Measurements from ENCODE around the gene TEX261.

The TEX261 gene

GRCh38 chr2:70960833-70961647 lies 33.6 kb downstream of the TEX261 start:
- DNase-seq (ENCODE audit: low read depth, low spot score), result no peak
- no peak overlapping the region for H3K27ac ChIP-seq

- H3K27ac ChIP-seq, result no peak overlapping the region
- DNase-seq (ENCODE audit: low read depth, low spot score), result no peak
Measured at GRCh38 chr2:70959851-70960832, 34.5 kb downstream of the TEX261 start.

DNA sequence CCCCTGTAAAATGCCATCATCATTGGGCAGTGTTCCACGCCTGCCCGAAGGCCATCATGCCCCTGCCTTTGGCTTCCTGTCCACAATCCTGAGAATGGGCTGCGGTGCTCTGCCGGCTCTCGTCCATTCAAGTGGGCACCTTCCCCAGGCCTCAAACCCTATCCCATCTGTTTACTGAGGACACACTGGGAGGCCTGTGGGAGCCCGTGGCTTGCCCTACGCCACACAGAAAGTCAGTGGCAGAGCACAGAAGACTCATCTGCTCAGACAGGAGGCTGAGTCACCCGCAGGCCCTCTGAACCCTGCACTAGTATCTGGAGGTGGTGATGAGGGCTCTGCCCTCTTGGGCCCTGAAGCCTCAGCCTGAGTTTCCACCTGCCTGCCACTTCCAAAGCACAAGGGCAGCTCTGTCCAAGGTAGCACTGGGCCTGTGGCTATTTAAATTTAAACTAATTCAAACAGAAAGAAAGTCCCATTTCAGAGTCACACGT lies 35.4 kb downstream of the TEX261 start:
- no peak for DNase-seq (ENCODE audit: low read depth, low spot score)
- no peak overlapping the region for H3K27ac ChIP-seq

GRCh38 chr2:70958759-70959158 lies 35.9 kb downstream of the TEX261 start:
- DNase-seq (ENCODE audit: low read depth, low spot score), result no peak
- H3K27ac ChIP-seq, result no peak overlapping the region

GRCh38 chr2:70957798-70958197 lies 36.9 kb downstream of the TEX261 start:
- DNase-seq (ENCODE audit: low read depth, low spot score), result no peak
- no peak overlapping the region for H3K27ac ChIP-seq

- H3K27ac ChIP-seq, result no peak overlapping the region
Measured at GRCh38 chr2:70956141-70956540, 38.5 kb downstream of the TEX261 start.

GRCh38 chr2:70954886-70955285 lies 39.8 kb downstream of the TEX261 start:
- no peak for DNase-seq (ENCODE audit: low read depth, low spot score)
- H3K27ac ChIP-seq, result no peak overlapping the region

More at GRCh38 chr2:70956141-70956540, 38.5 kb downstream of the TEX261 start:
- DNase-seq (ENCODE audit: low read depth, low spot score), result no peak

GRCh38 chr2:70949086-70949485 lies 45.6 kb downstream of the TEX261 start:
- no peak for DNase-seq (ENCODE audit: low read depth, low spot score)
- H3K27ac ChIP-seq, result no peak overlapping the region

GRCh38 chr2:70948337-70949003 lies 46.2 kb downstream of the TEX261 start:
- DNase-seq (ENCODE audit: low read depth, low spot score), result no peak
- H3K27ac ChIP-seq, result no peak overlapping the region

DNA sequence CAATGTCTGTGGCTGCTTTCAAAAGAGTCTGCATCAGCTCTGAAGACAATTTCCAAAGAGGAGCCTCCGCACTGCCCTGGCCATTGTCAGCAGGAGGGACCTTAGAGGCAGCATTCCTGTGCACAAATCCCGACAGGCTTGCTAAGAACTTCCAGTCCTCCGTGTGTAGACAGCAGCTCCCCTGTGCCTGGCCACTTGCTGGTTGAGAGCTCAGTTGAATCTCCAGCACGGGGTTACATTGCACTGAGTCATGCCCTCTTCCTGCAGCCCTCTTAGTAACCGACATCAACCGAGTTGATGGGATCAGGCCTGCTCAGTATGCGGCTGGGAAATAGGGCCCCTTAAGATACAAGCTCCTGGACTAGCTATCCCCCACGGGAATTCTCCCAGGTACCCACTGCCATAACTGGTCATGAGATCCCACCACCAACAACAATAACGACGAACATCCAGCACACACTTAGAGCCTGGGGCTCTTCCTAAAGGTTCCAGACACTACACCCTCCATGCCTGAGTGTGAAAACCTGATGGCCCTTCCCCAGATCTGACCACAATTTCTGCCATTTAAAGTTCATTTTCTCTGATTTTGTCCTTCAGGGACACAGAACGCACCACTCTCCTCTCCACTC lies 47.0 kb downstream of the TEX261 start:
- H3K27ac ChIP-seq, result no peak overlapping the region
- DNase-seq (ENCODE audit: low read depth, low spot score), result no peak

DNA sequence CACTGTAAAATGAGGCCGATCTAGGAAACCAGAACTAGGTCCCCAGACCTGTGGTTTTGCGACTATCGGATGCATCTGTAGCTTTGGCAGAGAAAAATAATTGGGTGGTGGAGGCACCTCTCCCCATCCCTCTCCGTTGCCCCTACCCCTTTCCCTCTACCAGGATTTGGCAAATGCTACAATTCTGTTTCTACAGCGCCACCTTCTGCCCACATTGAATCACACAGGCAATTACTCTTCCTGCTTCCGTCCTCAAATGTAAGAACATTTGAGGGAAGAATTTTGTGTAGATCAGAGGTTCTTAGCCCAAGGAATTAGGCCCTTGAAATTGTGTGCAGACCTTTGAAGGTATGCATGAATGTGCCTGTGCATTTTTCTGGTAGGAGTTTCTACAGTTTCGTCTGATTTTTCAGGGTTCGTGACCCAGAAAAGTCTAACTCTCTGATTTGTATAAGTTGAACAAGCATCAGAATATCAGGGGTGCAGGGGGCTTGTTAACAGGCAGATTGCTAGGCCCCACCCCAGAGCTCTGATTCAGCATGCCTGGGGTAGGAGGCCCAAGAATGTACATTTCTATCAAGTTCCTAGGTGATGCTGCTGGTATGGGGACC lies 47.7 kb downstream of the TEX261 start:
- no peak for DNase-seq (ENCODE audit: low read depth, low spot score)
- no peak overlapping the region for H3K27ac ChIP-seq

DNA sequence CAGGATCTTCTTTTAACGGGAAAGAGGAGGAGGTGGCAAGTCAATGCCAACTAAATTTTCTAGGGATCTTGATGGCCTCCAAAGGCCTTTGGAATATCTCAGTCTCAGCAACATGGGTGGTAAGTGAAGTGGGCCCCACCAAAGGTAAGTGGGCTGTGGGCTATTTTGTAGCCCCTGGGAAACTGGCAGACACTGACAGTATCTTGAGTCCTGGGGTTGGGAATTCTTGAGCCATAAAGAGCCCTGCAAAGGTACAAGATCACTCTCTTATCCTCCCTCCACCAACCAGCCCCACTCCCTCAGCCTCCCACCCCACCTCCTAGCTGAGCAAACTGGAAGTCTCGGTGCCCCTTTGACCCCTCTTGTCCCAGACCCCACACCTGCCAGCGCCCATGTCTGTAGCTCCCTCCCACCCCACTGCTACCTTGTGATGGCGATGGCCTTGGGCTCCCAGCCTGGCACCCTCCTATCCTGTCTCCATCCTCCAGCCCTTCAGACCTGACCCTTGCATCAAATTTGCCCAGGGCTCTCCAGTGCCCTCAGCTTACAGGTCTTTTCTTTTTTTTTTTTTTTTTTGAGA lies 50.5 kb downstream of the TEX261 start:
- no peak for DNase-seq (ENCODE audit: low read depth, low spot score)
- H3K27ac ChIP-seq, result no peak overlapping the region

DNA sequence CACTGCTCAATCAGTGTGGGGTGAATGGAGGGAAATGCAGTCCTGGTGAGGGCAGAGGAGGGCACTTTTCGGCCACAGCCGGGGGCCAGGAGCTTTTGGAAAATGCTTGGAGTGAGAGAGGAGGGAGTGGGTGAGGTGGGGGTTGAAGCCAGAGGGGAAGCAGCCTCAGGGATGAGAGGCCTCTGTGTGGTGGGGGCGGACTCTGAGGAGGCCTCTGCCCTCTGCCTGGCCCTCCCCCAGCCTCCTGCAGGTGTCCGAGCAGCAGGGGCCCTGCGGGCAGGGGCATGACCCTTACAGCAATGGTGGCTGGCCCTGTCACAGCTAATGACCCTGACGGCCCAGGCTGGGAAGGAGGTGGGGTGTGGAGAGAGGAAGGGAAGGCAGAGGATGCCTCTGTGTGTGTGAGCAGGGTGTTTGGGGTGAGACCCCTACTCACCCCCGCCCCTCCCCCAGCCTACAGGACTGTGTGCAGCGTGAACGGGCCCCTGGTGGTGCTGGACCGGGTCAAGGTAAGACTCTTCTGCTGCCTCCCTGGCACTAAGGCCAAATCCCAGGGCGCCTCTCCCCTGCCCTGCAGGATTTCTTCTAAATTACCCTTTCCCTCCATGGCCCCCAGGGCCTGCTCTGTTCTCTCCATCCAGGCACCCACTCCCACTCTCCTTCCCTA lies 51.3 kb downstream of the TEX261 start:
- no peak overlapping the region for H3K27ac ChIP-seq
- no peak for DNase-seq (ENCODE audit: low read depth, low spot score)

- DNase-seq (ENCODE audit: low read depth, low spot score), result no peak
- H3K27ac ChIP-seq, result no peak overlapping the region
Measured at GRCh38 chr2:70942396-70943204, 52.1 kb downstream of the TEX261 start.

- no peak overlapping the region for H3K27ac ChIP-seq
- DNase-seq (ENCODE audit: low read depth, low spot score), result no peak
Measured at GRCh38 chr2:70941701-70942100, 53.0 kb downstream of the TEX261 start.

DNA sequence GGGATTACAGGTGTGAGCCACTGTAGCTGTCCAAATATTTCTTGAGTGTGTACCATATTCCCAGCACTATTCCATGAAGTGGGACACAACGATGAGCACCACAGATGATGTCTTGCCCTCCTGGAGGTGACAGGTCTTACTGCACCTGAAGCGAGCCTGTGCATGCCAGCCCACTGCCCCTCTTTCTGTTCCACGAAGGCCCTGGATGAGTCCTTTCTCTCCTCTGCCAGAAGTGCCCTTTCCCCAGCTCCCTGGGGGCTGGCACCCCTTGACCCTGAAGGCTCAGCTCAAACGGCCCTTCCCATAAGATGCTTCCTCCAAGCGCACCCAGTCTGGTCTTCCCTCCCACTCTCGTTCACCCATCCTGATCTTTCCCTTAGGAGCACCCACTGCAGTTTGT lies 53.5 kb downstream of the TEX261 start:
- DNase-seq (ENCODE audit: low read depth, low spot score), result no peak
- no peak overlapping the region for H3K27ac ChIP-seq

- DNase-seq (ENCODE audit: low read depth, low spot score), result no peak
- no peak overlapping the region for H3K27ac ChIP-seq
Measured at GRCh38 chr2:70939839-70940580, 54.7 kb downstream of the TEX261 start.
